GM21447 (cell line): ENCODE results near the gene LRRC55.

ENCODE experiments used
- ATAC-seq: cut with Tn5 transposase; IDR thresholded peaks from one replicate; pipeline ENCODE4 v1.9.1; 2021; ENCODE audit not compliant: unreplicated experiment

Gene LRRC55

DNA sequence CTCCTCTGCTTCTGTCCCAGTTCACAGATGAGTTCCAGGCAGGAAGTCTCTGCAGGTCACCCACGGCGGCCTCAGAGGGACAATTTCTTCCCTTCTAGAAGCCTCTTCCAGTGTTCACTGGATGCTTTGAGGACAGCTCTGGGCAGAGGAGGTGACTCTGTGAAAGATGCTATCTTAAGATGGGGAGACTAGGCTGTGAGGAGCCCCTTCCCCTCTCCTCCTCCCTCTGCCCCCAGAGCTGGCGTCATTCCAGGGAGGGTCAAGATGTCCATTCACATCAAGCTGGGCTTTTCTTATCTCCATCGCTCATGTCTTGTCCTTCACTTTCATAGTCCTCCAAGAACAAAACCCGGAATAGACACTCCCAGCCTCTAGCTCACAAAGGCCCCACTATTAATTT, 51.9 kb downstream of the LRRC55 start:
- ATAC-seq = no peak

DNA sequence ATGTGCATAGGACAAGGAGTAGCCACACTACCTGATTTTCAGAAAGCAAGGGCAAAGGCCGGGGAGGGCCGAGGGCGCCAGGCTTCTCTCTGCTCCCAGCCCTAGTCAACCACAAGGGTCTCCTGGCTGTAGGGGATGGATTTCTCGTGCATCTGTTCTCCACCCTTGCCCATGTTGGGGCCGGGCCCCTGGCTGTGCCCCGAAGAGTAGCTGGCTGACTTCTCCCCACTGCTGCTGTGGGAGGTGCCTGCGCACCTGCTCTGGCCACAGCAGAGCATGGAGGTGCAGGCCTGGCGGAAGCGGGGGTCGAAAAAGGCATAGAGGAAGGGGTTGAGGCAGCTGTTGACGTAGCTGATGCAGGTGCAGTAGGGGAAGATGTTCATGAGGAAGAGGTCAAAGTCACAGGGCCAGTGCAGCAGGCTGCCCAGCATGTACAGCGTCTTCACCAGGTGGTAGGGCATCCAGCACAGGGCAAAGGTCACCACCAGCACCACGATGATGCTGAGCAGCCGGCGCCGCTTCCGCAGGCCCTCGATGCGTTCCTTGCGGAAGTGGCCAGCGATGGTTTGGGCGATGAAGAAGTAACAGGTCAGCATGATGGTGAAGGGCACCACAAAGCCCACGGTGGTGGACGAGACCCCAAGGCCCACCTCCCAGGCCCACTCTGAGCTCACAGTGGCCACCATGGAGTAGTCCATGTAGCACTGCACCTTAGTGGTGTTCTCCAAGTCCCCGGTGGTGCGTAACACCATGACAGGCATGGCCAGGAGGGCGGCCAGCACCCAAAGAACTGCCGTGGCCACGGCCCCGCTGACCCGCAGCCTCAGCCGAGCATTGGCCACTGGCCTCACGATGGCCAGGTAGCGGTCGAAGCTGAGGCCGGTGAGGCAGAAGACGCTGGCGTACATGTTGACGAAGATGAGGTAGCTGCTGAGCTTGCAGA, 54.3 kb downstream of the LRRC55 start:
- no peak for ATAC-seq

DNA sequence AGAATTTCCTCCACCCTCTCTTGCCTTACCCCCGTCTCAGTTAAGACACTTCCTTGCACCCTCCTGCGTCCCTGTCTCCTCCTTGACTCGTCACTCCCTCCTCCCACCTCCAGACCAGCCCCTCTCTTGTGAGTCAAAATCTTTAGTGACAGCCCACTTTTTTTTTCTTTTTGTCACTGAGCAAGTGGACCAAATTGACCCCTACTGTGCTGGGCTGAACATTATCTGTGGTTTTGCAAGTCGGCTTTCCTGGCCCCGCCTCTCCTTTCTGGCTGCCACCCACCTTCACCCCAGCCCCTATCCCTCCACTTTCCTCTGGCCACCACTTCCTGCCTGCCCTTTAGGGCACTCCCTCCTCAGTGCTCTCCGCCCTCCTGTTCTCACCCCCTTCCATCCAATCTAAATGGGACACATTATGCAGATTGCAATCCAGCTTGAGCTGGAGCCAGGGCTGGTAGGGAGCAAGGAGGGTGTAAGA, 55.5 kb downstream of the LRRC55 start, which contains the start of gene APLNR:
APLNR (minus strand) TSS at position 47 of the 478 bp plus-strand sequence. CDS start 246 bp downstream, outside the sequence.
- no peak for ATAC-seq

DNA sequence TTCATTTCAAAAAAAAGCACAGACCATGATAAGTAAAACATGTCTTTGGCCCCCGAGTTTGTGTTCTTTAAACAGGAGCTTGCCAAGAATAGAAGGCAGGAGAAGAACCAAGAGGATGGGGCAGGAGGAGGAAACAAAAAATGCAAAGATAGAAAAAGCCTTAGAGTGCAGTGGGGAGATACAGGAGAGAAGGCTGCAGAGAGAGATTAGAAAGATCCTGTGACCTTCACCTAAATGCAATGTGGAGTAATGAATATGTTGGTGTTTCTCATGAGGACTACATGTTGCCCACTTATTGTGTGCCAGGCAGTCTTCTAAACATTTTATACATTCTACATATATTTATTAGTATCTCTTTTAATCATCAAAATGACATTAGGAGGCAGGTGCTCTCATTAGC, 57.6 kb downstream of the LRRC55 start:
- no peak for ATAC-seq

DNA sequence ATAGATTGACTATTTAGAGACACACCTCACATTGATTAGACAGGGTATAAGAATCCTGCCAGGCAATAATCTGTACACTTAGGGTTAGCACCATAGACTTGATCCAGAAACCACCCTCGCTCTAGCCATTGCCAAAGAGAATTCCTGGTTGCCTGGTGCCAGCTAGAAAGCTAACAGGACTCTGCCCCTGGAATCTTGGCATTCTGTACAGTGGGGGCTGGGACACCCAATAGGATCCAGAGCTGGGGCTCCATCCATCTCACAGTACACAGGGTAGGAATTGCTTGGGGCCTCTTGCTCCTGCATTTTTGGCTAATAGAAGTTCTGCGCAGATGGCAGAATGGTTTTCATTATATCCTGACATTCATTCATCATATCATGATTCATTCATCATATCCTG, 58.3 kb downstream of the LRRC55 start:
- no peak for ATAC-seq

DNA sequence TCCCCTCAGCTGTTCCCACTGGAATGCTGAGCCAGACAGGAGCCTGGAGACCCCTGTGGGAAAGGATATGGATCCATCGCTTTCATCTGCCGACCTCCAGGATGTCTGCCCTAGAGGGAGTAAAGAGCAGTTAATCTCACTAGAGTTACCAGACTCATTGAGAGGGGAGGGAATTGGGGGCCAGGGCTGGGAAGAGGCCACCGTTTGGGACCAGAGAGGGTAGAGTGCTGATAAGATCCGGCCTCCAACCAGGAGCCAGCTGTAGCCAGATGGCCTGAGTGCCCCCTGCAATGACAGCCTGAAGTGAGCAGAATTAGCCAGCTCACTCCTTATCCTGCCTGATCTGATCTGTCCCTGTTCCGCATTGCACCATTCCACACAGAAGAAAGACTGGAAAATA, 59.0 kb downstream of the LRRC55 start:
- ATAC-seq = no peak
